GM13976 (cell line): ENCODE measurements around the gene THAP3.

ENCODE experiments used
- DNase-seq: peaks from one replicate; pipeline ENCODE4 v3.0.0; 2012; ENCODE audit warnings: low spot score
- in situ Hi-C: fragments of 300-500 bp; cut with MboI; formaldehyde crosslinking; loops from one replicate; pipeline ENCODE4 v1.12.0; 2022; ENCODE audit warnings: low sequenced_read_pairs, mixed read lengths, inconsistent platforms; ENCODE audit not compliant: unreplicated experiment
- TF ChIP-seq, protein P1 (sequence below): IDR thresholded peaks from 2 replicates; pipeline ENCODE4 v1.5.1; 2012; ENCODE audit warnings: borderline replicate concordance, mild to moderate bottlenecking; ENCODE audit not compliant: insufficient read depth; ENCODE audit errors: extremely low read depth, missing control alignments, control extremely low read depth

Gene THAP3

DNA sequence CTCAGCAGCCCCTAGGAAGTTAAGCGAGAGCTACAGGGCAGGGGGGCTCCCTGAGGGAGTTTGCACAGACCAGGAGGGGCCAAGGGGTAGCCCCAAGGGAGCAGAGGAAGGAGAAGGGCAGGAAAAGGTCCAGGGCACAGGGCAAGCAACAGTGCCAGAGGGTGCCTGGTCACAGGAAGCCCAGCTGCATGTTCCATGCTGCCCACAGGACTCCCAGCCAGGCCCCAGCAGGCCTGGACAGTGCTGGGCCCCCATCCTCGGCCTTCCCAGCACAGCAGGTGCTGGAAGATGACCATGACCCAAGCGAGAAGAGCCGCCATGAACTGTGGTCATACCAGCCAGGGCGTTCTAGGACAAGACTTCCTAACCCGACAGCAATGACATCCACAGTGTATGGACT lies 33.0 kb upstream of the THAP3 start:
- TF ChIP-seq, protein P1, sequence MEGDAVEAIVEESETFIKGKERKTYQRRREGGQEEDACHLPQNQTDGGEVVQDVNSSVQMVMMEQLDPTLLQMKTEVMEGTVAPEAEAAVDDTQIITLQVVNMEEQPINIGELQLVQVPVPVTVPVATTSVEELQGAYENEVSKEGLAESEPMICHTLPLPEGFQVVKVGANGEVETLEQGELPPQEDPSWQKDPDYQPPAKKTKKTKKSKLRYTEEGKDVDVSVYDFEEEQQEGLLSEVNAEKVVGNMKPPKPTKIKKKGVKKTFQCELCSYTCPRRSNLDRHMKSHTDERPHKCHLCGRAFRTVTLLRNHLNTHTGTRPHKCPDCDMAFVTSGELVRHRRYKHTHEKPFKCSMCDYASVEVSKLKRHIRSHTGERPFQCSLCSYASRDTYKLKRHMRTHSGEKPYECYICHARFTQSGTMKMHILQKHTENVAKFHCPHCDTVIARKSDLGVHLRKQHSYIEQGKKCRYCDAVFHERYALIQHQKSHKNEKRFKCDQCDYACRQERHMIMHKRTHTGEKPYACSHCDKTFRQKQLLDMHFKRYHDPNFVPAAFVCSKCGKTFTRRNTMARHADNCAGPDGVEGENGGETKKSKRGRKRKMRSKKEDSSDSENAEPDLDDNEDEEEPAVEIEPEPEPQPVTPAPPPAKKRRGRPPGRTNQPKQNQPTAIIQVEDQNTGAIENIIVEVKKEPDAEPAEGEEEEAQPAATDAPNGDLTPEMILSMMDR, result no peak
- no peak for DNase-seq
- in situ Hi-C loops, result no loop called here

DNA sequence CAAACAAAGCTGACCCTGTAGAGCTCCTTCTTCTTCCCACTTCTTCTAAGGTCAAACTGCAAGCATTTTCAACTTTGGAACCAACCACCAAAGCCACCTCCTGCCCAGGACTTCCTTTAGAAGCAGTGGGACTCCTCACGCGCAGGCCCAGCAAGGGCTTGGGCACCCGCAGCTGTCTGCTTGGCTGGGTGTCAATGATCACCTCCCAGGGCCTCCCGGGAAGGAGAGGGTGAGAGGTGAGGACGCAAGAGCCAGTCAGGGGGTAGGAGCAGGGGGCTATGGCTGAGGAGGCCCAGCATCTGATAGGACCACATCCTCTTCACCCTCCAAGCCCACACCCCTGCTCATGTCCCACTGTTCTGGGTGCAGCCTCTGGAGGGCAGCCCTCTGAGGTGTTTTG lies 32.2 kb upstream of the THAP3 start:
- in situ Hi-C loops, result no loop called here
- TF ChIP-seq, protein P1, result no peak
- no peak for DNase-seq

- in situ Hi-C loops, result no loop called here
- TF ChIP-seq, protein P1, result no peak
- DNase-seq, result no peak
Observed at GRCh38 chr1:6592865-6593593, 31.6 kb upstream of the THAP3 start.

DNA sequence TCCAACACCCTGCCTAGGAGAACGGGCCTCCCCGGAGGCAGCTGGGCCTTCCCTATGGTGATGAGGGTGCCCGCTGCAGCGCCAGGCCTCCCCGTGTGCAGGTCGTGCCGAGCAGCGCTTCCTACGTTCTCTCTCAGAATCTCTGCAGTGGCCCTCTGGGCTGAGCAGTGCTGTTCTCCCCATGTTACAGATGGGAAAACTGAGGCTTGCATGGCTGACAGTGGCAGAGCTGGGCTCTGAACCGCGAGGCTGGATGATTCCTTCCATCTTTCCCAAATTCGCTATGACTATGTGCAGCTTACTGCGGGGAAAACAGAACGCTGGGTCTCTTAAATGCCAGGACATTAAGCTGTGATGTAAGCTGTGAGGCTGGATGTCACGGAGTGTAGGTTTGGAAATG lies 30.9 kb upstream of the THAP3 start:
- in situ Hi-C loops, result no loop called here
- no peak for DNase-seq
- TF ChIP-seq, protein P1, result no peak

GRCh38 chr1:6594977-6595740 lies 29.5 kb upstream of the THAP3 start:
- DNase-seq, result no peak
- in situ Hi-C loops, result no loop called here
- TF ChIP-seq, protein P1, result no peak

DNA sequence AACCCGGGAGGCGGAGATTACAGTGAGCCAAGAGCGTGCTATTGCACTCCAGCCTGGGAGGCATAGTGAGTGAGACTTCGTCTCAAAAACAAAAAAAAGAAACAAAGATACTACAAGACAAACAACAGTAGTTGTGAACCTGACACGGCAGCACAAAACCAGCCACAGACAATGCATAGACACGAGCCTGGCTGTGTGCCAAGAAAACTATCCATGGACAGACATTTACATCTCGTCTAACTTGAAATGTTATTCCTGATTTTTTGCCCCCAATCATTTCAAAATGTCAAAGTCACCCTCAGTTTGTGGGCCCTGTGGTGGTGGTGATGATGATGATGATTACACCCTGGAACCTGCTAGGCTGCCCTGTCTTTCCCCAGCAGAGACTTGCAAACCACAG lies 28.3 kb upstream of the THAP3 start:
- TF ChIP-seq, protein P1, result no peak
- DNase-seq, result no peak
- in situ Hi-C loops, result no loop called here
